Fibroblast of skin of left quadriceps (primary cell): Measurements from ENCODE around the gene LGMN.
"Not testable (repeated sequence)": the region's sequence is repeated elsewhere in the genome, so short reads cannot be mapped to it uniquely, and the experiment has no call there.

Experiments
- DNase-seq, 2 experiments: peaks; one replicate each; pipeline ENCODE4 v3.0.0-alpha.2; 2013; ENCODE audit warnings: low read depth in 2 of 2

The LGMN gene

GRCh38 chr14:92748259-92749016, at the start of gene LGMN:
Gene LGMN (minus strand): TSS chr14:92748627. CDS start chr14:92732786, 15,841 bp downstream.
- DNase-seq: peak; percentile 81 to 83

GRCh38 chr14:92794961-92795360, 46.5 kb upstream of the LGMN start:
- DNase-seq: no peak

GRCh38 chr14:92794547-92794941, 46.1 kb upstream of the LGMN start:
- no peak for DNase-seq

GRCh38 chr14:92793709-92794546, 45.5 kb upstream of the LGMN start, which contains the start of gene GOLGA5:
Gene GOLGA5 (plus strand): TSS chr14:92794305. CDS start chr14:92797438, 3,133 bp downstream.
- peak; percentile 96 to 97 for DNase-seq

GRCh38 chr14:92792885-92793284, 44.5 kb upstream of the LGMN start:
- DNase-seq: no peak

GRCh38 chr14:92789457-92790089, 41.1 kb upstream of the LGMN start:
- DNase-seq: no peak

- no peak for DNase-seq
Observed at GRCh38 chr14:92787554-92787953, 39.1 kb upstream of the LGMN start.

GRCh38 chr14:92786427-92786756, 38.0 kb upstream of the LGMN start:
- no peak for DNase-seq

- peak; percentile 43 to 47 for DNase-seq
Observed at GRCh38 chr14:92785667-92786426, 37.4 kb upstream of the LGMN start.

GRCh38 chr14:92783813-92784431, 35.5 kb upstream of the LGMN start:
- DNase-seq: peak; percentile 47 to 48

GRCh38 chr14:92781350-92781749, 32.9 kb upstream of the LGMN start:
- no peak for DNase-seq

GRCh38 chr14:92780444-92781232, 32.2 kb upstream of the LGMN start:
- peak in 1 of 2 experiments; percentile 44 for DNase-seq

- not testable (repeated sequence) for DNase-seq
Observed at GRCh38 chr14:92778868-92779565, 30.6 kb upstream of the LGMN start.

GRCh38 chr14:92775292-92775691, 26.9 kb upstream of the LGMN start:
- not testable (repeated sequence) for DNase-seq

- DNase-seq: no peak
Observed at GRCh38 chr14:92774572-92774971, 26.1 kb upstream of the LGMN start.

GRCh38 chr14:92770484-92770883, 22.1 kb upstream of the LGMN start:
- DNase-seq: no peak

- no peak for DNase-seq
Observed at GRCh38 chr14:92768795-92769194, 20.4 kb upstream of the LGMN start.

GRCh38 chr14:92768236-92768635, 19.8 kb upstream of the LGMN start:
- DNase-seq: not testable (repeated sequence)
